SK-N-SH treated with all-trans-retinoic acid at 6 μM for 48 hours (cell line): ENCODE measurements around the gene FAM163A.

ENCODE experiments used
- BACH2 ChIP-seq: fragments of 250-450 bp; sonication (Bioruptor Pico); IDR thresholded peaks from 2 replicates; pipeline ENCODE4 v1.9.0; 2021; ENCODE audit warnings: mild to moderate bottlenecking, borderline replicate concordance
- GLIS3 ChIP-seq: fragments of 250-450 bp; sonication (Bioruptor Pico); IDR thresholded peaks from 2 replicates; pipeline ENCODE4 v1.5.0; 2020; ENCODE audit warnings: mild to moderate bottlenecking, moderate library complexity
- OSR1 ChIP-seq: fragments of 250-450 bp; sonication (Bioruptor Pico); IDR thresholded peaks from 2 replicates; pipeline ENCODE4 v1.8.0; 2022; ENCODE audit warnings: moderate library complexity, mild to moderate bottlenecking, inconsistent platforms
- RARB ChIP-seq: fragments of 250-450 bp; sonication (Bioruptor Pico); IDR thresholded peaks from 2 replicates; pipeline ENCODE4 v1.8.0; 2021; ENCODE audit warnings: mild to moderate bottlenecking, moderate library complexity
- SNAI2 ChIP-seq: fragments of 250-450 bp; sonication (Bioruptor Pico); IDR thresholded peaks from 2 replicates; pipeline ENCODE4 v1.5.0; 2020; ENCODE audit warnings: mild to moderate bottlenecking, moderate library complexity
- ZC3H10 ChIP-seq: fragments of 250-450 bp; sonication (Bioruptor Pico); IDR thresholded peaks from 2 replicates; pipeline ENCODE4 v1.5.1; 2021; ENCODE audit warnings: mild to moderate bottlenecking, moderate library complexity
- ZFP3 ChIP-seq: fragments of 250-450 bp; sonication (Bioruptor Pico); IDR thresholded peaks from 2 replicates; pipeline ENCODE4 v1.5.0; 2020; ENCODE audit warnings: mild to moderate bottlenecking, moderate library complexity
- ZFP30 ChIP-seq: fragments of 450-650 bp; formaldehyde crosslinking; IDR thresholded peaks from 2 replicates; pipeline ENCODE4 v1.5.0; 2022; ENCODE audit warnings: mild to moderate bottlenecking, moderate library complexity
- ZNF8 ChIP-seq: fragments of 450-650 bp; formaldehyde crosslinking; IDR thresholded peaks from 2 replicates; pipeline ENCODE4 v1.5.0; 2020; ENCODE audit warnings: mild to moderate bottlenecking, moderate library complexity
- TF ChIP-seq, protein P1 (sequence below): fragments of 250-450 bp; sonication (Bioruptor Pico); IDR thresholded peaks from 2 replicates; pipeline ENCODE4 v1.8.0; 2020; ENCODE audit warnings: mild to moderate bottlenecking, moderate library complexity, borderline replicate concordance
- TF ChIP-seq, protein P2 (sequence below): fragments of 250-450 bp; sonication (Bioruptor Pico); IDR thresholded peaks from 2 replicates; pipeline ENCODE4 v1.5.1; 2020; ENCODE audit warnings: low read depth, mild to moderate bottlenecking, moderate library complexity

DNA sequence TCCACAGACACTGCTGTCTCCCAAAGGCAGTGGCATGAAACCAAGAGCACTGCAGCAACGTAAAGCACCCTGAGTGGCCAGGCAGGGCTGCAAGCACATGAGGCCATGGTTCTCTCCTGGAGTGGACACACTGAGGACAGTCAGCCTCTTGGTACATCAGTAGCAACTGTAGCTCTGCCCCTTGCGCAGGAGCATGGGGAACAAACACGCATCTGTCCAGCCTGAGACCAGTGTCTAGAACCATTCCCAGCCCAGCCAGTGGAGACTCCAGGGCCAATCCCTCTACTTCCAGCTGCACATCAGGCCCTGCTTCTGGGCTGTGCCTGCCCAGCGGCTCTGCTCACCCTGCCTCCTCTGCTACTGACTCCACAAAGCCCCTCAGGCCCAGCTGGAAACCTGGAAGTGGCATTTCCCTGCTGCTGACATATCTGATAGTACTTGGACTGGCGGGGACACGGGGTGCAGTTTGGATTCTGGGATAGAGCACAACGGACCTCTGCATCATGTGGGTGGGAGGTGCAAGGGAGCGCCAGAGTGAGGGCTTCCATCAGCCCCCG lies 85.5 kb downstream of the FAM163A start:
- no peak for TF ChIP-seq BACH2
- TF ChIP-seq, protein P1, sequence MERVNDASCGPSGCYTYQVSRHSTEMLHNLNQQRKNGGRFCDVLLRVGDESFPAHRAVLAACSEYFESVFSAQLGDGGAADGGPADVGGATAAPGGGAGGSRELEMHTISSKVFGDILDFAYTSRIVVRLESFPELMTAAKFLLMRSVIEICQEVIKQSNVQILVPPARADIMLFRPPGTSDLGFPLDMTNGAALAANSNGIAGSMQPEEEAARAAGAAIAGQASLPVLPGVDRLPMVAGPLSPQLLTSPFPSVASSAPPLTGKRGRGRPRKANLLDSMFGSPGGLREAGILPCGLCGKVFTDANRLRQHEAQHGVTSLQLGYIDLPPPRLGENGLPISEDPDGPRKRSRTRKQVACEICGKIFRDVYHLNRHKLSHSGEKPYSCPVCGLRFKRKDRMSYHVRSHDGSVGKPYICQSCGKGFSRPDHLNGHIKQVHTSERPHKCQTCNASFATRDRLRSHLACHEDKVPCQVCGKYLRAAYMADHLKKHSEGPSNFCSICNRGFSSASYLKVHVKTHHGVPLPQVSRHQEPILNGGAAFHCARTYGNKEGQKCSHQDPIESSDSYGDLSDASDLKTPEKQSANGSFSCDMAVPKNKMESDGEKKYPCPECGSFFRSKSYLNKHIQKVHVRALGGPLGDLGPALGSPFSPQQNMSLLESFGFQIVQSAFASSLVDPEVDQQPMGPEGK (CRISPR knock-in tag) = no peak
- no peak for TF ChIP-seq RARB
- TF ChIP-seq ZFP30 (CRISPR knock-in tag) = no peak
- TF ChIP-seq ZNF8 (CRISPR knock-in tag) = no peak
- TF ChIP-seq GLIS3 (CRISPR knock-in tag) = no peak
- TF ChIP-seq OSR1 (CRISPR knock-in tag) = no peak
- no peak for TF ChIP-seq ZC3H10 (CRISPR knock-in tag)
- no peak for TF ChIP-seq SNAI2
- TF ChIP-seq, protein P2, sequence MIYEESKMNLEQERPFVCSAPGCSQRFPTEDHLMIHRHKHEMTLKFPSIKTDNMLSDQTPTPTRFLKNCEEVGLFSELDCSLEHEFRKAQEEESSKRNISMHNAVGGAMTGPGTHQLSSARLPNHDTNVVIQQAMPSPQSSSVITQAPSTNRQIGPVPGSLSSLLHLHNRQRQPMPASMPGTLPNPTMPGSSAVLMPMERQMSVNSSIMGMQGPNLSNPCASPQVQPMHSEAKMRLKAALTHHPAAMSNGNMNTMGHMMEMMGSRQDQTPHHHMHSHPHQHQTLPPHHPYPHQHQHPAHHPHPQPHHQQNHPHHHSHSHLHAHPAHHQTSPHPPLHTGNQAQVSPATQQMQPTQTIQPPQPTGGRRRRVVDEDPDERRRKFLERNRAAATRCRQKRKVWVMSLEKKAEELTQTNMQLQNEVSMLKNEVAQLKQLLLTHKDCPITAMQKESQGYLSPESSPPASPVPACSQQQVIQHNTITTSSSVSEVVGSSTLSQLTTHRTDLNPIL (CRISPR knock-in tag) = no peak
- no peak for TF ChIP-seq ZFP3 (CRISPR knock-in tag)
